Astrocyte of the cerebellum (primary cell): ENCODE measurements around the gene TAB2.

ENCODE experiments used
- DNase-seq: peaks from one replicate; pipeline ENCODE4 v3.0.0-alpha.2; 2011; ENCODE audit warnings: low read depth
- H3K4me3 ChIP-seq: 2 replicates; pipeline ENCODE4 v1.5.1; 2011; ENCODE audit warnings: mild to moderate bottlenecking, low read depth, low read length, moderate library complexity
- in situ Hi-C: cut with HindIII; loops from 2 replicates; pipeline ENCODE4 v1.10.0; 2017; ENCODE audit warnings: low sequenced_read_pairs
- TF ChIP-seq, protein P1 (sequence below): IDR thresholded peaks from 2 replicates; pipeline ENCODE4 v1.5.1; 2012; ENCODE audit warnings: low read length, low read depth, moderate library complexity, mild to moderate bottlenecking; ENCODE audit errors: missing control alignments

The TAB2 gene

DNA sequence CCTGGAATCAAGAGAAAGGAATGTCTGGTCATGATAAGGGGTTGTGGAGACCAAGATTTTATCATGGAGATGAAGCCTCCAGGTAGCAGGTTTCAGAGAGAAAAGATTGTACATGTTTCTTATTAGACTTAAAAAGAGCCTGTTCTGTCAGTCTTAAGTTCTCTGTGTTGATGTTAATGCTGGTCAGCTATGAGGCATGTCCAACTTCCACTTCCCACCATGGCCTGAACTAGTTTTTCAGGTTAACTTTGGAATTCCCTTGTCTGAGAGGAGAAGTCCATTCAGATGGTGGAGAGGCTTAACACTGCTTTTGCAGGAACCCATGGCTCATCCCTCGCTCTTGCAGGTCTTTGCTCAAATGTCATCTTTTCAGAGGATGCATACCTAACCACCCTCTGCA is 27.5 kb upstream of the TAB2 start:
- TF ChIP-seq, protein P1, sequence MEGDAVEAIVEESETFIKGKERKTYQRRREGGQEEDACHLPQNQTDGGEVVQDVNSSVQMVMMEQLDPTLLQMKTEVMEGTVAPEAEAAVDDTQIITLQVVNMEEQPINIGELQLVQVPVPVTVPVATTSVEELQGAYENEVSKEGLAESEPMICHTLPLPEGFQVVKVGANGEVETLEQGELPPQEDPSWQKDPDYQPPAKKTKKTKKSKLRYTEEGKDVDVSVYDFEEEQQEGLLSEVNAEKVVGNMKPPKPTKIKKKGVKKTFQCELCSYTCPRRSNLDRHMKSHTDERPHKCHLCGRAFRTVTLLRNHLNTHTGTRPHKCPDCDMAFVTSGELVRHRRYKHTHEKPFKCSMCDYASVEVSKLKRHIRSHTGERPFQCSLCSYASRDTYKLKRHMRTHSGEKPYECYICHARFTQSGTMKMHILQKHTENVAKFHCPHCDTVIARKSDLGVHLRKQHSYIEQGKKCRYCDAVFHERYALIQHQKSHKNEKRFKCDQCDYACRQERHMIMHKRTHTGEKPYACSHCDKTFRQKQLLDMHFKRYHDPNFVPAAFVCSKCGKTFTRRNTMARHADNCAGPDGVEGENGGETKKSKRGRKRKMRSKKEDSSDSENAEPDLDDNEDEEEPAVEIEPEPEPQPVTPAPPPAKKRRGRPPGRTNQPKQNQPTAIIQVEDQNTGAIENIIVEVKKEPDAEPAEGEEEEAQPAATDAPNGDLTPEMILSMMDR: no peak
- in situ Hi-C loops: no loop called here
- no peak overlapping the region for H3K4me3 ChIP-seq
- DNase-seq: no peak

DNA sequence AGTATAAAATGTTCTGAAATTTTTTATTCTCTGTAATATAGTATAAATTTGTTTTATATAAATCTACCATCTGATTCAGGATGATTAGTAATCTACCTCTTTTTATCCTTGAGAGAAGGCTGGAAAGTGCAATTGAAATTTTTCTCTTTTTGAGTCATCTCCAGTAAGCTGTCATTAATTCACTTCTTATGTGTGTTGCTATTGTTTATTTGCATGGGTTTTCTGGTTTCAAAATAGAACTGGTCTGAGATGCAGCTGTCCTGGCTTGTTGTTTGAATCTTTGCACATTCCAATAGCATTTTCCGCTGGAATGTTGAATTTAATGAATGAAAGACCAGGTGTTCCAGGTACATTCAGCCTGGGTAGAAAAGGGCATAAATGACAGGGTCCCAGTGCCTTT is 24.3 kb upstream of the TAB2 start:
- TF ChIP-seq, protein P1: no peak
- DNase-seq: no peak
- in situ Hi-C loops: no loop called here
- H3K4me3 ChIP-seq: no peak overlapping the region

DNA sequence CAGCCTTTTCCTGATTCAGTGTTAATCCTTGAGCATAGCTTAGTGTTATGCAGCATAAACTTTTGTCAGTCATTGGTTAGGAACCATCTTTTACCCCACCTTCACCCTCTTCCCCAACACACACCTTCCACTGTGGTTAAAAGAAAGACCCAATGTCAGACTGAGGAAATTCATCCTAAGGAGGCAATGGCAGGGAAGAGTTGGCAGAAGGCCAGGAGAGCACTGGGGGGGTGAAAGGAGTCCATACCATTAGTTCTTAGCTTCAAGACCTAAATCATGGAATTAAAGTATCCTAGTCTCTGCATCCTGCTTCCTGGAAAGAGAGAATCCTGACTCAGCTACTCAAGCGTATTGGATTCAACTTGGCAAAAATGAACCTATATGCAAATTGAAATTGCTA is 16.9 kb upstream of the TAB2 start:
- no peak for DNase-seq
- TF ChIP-seq, protein P1: no peak
- no peak overlapping the region for H3K4me3 ChIP-seq
- in situ Hi-C loops: no loop called here

DNA sequence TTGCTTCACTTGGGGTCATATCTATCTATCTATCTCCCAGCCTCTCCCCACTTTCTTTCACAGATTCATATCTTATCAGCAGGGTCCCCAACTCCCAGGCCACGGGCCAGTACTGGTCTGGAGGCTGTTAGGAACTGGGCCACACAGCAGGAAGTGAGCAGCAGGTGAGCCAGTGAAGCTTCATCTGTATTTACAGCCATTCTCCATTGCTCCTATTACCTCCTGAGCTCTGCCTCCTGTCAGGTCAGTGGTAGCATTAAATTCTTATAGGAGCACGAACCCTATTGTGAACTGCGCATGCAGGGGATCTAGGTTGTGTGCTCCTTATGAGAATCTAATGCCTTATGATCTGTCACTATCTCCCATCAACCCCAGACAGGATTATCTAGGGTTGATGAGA is 14.8 kb upstream of the TAB2 start:
- in situ Hi-C loops: no loop called here

DNA sequence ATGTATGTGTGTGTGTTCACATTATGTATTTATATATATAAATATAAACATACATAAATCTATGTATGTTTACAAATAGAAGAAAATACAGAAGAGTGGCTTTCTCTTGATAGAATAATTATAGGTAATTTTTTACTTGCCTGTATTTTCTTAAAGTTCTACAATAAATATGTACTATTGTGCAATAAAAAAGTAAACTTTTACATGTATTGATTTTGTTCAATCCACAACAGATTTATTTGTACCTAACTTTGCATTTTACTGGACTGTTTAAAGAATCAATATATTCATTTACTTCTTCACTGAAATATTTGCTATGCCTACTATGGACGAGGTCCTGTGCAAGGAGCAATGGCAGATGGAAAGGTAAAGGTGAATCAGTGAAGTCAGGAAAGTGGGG is 14.0 kb upstream of the TAB2 start:
- TF ChIP-seq, protein P1: no peak
- in situ Hi-C loops: no loop called here
- H3K4me3 ChIP-seq: no peak overlapping the region
- DNase-seq: no peak

More for the DNA sequence above, 14.8 kb upstream of the TAB2 start:
- TF ChIP-seq, protein P1: no peak
- no peak for DNase-seq
- H3K4me3 ChIP-seq: no peak overlapping the region

DNA sequence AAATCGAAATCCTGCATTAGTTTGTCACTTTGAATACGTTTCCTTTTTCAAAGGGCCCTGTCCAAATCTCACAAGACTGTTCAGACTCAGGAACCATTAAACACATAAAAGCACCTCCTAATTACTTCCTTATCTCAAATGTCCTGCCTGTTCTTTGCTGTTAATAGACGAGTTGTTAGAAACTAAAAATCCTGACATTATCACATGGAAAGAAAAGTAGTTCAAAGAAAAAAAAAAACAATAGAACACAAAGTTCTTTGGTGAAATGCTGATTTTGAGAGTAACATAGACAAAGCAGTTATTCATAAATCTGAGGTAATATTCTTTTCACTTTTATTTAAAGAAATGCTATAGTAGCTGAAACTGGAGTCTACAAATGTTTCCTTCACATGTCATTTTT is 12.1 kb upstream of the TAB2 start:
- no peak for DNase-seq
- TF ChIP-seq, protein P1: no peak
- in situ Hi-C loops: no loop called here
- H3K4me3 ChIP-seq: no peak overlapping the region

DNA sequence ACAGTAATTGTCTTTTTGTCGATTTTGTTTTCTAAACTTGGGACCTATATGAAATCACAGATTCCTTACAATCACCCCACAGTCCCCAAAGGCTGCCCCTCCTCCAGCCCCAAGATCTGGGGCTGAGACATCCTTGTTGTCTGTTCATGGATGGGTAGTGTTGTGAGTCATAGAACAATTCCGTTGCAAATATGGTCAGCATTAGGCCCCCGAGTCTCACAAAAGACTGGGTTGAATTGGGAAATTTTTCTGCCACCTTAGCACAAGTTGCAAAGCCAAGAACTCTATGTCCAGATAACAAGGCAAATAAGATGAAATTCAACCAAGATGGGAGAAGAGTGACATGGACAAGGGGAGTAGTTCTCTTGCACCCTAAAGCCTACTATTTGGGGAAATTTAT is 10.5 kb upstream of the TAB2 start:
- in situ Hi-C loops: no loop called here
- TF ChIP-seq, protein P1: no peak
- no peak for DNase-seq
- no peak overlapping the region for H3K4me3 ChIP-seq
